Measurements from ENCODE around the gene LAYN. TPM values are rescaled to one million over a fixed set of nuclear protein-coding genes. Genes with fewer than 3 reads are reported as not detected.

Gene LAYN
- total and polyA plus RNA-seq, 7 donors: 1.4 to 65.8 (median 36.0) TPM

- Histone ChIP-seq H3K27me3 (no peaks in the 10 kb centered on the region), H3K4me1 (peaks cover 0 to 70% (median 44%) of the 10 kb centered on the region in 4 donors), H3K9me3 (no peaks in the 10 kb centered on the region), H3K4me3 (no peak overlapping the region), H3K36me3 (no peaks in the 10 kb centered on the region), H3K27ac (no peak overlapping the region)
- WGBS, 2 donors: 94 to 97% methylated on average over 3 of the region's 3 CpGs
- no peak for DNase-seq
- intact Hi-C loops (cut with DNase I): loop anchor here (10.0 kb wide), 1 partner anchor 367 kb away; no protein-coding TSS in a partner anchor
- TF ChIP-seq EP300 (IDR thresholded peaks at IDR 0.05) (no peak), POLR2AphosphoS5 (IDR thresholded peaks at IDR 0.05) (no peak), POLR2A (IDR thresholded peaks at IDR 0.05) (no peak), CTCF (IDR thresholded peaks at IDR 0.05) (no peak)
Observed at GRCh38 chr11:111607751-111608150, 67.2 kb downstream of the LAYN start.

Small RNA genes lying within 50 kb of the gene (small RNA-seq; reads per million reads assigned to genes)
- gene MIR34B: 0 to 0.80 (median 0.43) reads per million in 3 donors
- gene MIR34C: 1.6 to 3.4 (median 1.7) reads per million in 3 donors

Other genes starting within 250 kb of the LAYN start
- gene POU2AF3, start 242.2 kb upstream of the LAYN start, total RNA-seq: 1 to 10 TPM in 3 of 4 donors, under 1 TPM in 1; 0.68 to 4.7 (median 3.2) TPM
- 1 to 10 TPM in 2 of 3 donors, under 1 TPM in 1; 0.92 to 5.8 (median 4.8) TPM for gene POU2AF3, start 242.2 kb upstream of the LAYN start, polyA plus RNA-seq
- under 1 TPM in 1 of 4 donors, not detected in 3; 0.16 TPM for gene POU2AF1, start 161.4 kb upstream of the LAYN start, total RNA-seq
- 10 to 100 TPM in 1 of 3 donors, 1 to 10 TPM in 1, under 1 TPM in 1; 0.92 to 27.0 (median 1.2) TPM for gene POU2AF1, start 161.4 kb upstream of the LAYN start, polyA plus RNA-seq
- not detected for gene BTG4, start 28.3 kb upstream of the LAYN start, total RNA-seq
- not detected for gene BTG4, start 28.3 kb upstream of the LAYN start, polyA plus RNA-seq
- gene HOATZ, start 25.9 kb upstream of the LAYN start, total RNA-seq: not detected
- gene HOATZ, start 25.9 kb upstream of the LAYN start, polyA plus RNA-seq: not detected
- gene SIK2, start 61.7 kb downstream of the LAYN start, total RNA-seq: 10 to 100 TPM; 10.7 to 14.1 (median 11.8) TPM
- gene SIK2, start 61.7 kb downstream of the LAYN start, polyA plus RNA-seq: 1 to 10 TPM; 4.8 to 7.6 (median 5.1) TPM
- 10 to 100 TPM; 13.5 to 16.0 (median 14.8) TPM for gene PPP2R1B, start 225.7 kb downstream of the LAYN start, total RNA-seq
- 10 to 100 TPM in 2 of 3 donors, 1 to 10 TPM in 1; 9.0 to 17.8 (median 14.9) TPM for gene PPP2R1B, start 225.7 kb downstream of the LAYN start, polyA plus RNA-seq